NCI-H82 treated with DMSO at 0.1 percent for 48 hours (cell line): Measurements from ENCODE around the gene KCTD11.
"Not testable (repeated sequence)": the region's sequence is repeated elsewhere in the genome, so short reads cannot be mapped to it uniquely, and the experiment has no call there.

Experiments used
- DNase-seq: peaks from one replicate; lab custom pipeline; 2025; ENCODE audit not compliant: unreplicated experiment; lab: John Stamatoyannopoulos, UW

KCTD11 gene

DNA sequence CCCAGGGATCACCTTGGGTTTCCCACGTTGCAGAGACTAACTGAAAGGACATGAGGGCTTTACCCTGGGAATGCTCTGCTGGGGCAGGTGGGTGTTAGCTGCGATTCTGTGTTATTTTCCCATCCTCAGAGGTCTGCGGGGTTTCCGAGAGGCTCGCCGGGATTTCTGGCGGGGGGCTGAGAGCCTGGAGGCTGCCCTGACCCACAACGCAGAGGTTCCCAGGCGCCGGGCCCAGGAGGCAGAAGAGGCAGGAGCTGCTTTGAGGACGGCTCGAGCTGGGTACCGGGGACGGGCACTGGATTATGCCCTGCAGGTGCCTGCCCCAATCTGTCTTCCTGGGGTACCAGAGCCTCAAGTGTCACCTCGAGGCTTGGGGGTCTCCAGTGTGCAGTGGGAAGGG lies 8.7 kb upstream of the KCTD11 start:
- no peak for DNase-seq

DNA sequence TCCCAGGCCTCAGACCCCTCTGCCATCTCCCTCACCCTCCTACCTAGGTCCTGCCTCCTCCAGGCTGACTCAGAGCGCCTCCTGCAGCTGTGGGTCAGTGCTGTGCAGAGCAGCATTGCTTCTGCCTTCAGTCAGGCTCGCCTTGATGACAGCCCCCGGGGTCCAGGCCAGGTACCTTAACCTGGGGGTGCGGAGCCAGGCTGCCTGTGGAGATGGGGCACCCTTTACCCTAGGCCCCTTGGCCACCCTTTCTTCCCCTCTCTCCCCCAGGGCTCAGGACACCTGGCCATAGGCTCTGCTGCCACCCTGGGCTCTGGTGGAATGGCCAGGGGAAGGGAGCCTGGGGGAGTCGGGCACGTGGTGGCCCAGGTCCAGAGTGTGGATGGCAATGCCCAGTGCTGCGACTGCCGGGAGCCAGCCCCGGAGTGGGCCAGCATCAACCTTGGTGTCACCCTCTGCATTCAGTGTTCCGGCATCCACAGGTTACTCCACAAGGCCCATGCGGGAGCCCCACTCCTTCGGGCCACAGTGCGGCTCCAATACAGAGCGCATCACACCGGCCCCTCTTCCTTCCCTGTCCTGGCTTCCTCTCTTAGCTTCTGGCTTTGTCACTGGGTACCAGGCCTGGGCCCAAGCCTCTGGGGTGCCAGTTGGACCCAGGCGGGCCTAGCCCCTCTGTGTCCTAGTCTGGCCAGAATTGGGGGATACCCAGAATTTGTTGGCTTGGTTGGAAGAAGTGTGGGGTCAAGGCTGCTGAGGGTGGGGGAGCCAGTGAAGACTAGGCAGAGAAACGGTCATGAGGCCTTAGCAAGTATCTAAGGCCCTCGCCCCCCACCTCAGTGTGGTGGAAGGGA lies 5.0 kb upstream of the KCTD11 start:
- no peak for DNase-seq

DNA sequence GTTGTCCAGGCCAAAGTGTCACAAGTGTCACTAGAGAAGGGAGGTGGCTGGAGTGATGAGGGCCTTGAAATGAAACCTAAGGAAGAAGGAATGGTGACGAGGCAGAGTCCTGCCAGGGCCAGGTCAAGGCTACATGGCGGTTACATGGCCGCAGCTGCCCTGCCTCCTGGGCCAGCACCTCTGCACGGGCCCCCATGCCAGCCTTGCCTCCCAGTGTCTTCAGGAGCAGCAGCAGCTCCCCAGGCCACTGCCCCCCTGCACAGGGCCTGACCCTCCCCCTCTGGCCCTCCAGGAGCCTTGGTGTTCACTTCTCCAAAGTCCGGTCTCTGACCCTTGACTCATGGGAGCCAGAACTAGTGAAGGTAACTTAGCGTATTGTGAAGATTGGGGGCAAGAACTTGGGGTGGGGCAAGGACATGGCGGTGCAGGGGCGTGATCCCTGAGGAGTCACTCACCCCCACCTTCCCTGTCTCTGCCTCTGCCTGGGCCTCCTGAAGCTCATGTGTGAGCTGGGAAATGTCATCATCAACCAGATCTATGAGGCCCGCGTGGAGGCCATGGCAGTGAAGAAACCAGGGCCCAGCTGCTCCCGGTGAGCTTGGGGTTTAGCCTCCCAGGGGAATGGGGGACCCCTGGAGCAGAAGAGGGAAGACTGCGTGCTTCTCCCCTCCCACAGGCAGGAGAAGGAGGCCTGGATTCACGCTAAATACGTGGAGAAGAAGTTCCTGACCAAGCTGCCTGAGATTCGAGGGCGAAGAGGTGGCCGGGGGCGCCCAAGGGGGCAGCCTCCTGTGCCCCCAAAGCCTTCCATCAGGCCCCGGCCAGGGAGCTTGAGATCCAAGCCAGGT lies 4.1 kb upstream of the KCTD11 start:
- no peak for DNase-seq

DNA sequence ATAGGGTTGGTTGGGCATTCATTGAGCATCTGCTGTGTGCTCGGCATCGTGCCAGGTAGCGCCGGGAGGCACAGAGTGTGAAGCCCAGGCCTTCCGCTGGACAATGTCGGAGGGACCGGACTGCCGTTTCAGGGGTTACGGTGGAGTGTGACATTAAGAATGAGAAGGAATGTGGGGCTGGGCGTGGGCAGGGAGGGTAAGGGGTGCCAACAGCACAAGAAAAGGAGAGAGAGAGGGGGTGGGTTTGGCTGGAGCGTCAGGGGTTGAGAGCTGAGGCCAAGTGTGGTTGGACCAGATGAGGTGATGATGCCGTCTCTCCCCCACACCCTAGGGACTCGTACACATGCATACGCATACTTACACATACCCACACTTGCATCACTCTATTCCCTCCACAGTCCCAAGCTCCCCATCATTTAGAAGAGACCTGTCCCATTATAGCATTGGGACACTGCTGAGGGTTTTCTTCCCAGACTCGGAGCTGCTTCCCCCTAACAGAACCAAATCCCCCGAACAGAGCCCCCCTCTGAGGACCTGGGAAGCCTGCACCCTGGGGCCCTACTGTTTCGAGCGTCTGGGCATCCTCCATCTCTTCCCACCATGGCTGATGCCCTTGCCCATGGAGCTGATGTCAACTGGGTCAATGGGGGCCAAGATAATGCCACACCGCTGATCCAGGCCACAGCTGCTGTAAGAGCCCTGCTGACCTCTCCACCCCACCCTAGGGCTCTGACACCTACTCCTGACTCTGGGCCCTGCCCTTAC lies 3.3 kb upstream of the KCTD11 start:
- no peak for DNase-seq

DNA sequence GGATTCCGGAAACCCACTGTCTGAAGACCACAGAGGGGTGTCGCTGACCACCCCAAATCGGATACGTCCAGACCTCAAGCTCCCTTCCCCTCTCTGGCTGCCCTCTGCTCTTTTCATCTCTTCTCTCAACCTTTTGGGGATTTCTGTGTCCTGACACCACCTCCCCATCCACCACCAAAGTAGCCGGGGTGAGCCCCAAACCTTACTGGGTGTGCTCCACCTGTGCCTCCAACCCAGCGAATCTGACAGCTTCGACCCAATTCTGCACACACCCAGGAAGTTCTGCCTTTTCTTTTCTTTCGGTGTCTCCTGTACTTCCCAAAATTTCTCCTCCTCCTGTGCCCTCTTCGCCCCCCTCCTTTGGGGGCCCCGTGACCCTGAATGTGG lies 534 bp downstream of the KCTD11 start:
- DNase-seq, result no peak

DNA sequence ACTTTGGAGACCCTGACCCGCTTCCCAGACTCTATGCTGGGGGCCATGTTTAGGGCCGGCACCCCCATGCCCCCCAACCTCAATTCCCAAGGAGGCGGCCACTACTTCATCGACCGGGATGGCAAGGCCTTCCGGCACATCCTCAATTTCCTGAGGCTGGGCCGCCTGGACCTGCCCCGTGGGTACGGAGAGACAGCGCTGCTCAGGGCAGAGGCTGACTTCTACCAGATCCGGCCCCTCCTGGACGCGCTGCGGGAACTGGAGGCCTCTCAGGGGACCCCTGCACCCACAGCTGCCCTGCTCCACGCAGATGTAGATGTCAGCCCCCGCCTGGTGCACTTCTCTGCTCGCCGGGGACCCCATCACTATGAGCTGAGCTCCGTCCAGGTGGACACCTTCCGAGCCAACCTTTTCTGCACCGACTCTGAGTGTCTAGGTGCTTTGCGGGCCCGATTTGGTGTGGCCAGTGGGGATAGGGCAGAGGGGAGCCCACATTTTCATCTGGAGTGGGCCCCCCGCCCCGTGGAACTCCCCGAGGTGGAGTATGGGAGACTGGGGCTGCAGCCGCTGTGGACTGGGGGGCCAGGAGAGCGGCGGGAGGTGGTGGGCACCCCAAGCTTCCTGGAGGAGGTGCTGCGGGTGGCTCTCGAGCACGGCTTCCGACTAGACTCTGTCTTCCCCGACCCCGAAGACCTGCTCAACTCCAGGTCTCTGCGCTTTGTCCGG lies 1.1 kb downstream of the KCTD11 start:
- DNase-seq, result no peak

DNA sequence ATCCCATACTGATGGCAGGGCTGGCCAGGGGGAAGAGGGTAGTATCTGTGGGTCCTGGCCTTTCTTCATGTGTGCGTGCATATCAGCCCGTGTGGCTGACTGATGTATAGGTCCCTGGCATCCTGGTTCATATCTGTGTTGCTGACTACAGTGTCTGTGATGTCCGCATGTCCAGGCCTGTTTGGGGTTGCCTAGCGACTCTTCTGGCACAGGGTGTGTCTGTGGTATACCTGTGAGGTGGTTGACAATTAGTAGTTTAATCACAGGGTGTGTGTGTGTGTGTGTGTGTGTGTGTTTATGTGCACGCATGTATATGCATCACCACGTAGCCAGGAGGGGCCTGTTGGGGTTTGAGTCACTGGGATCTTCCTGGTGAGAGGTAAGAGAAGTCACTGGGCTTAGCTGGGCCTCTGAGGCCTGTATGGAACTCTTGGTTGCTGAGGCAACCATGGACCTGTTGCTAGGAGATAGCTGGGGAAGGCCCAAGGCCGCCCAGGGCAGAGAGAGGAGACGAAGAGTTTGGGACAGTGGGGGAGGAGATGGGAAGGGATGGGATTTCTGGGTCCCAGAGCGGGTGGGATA lies 2.4 kb downstream of the KCTD11 start:
- DNase-seq, result no peak

DNA sequence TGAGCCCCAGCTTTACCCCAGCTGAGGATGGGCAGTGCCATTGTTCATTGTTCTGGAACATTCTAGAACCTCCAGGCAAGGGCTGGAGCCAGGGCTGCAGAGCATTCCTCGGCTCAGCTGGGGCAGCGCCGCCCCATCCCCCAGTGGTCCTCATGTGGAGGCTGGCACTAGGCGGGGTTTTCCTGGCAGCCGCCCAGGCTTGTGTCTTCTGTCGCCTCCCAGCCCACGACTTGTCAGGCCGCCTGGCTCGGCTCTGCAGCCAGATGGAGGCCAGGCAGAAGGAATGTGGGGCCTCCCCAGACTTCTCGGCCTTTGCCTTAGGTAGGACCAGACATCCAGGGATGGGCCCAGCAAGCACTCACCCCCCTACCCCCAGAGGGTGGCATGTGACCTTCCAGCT lies 3.1 kb downstream of the KCTD11 start, which contains the start of gene TMEM95:
Gene TMEM95, plus strand, starts transcription at position 104 of the 400 bp plus-strand sequence. Its CDS starts 49 bp downstream, at position 153.
- DNase-seq, result no peak

DNA sequence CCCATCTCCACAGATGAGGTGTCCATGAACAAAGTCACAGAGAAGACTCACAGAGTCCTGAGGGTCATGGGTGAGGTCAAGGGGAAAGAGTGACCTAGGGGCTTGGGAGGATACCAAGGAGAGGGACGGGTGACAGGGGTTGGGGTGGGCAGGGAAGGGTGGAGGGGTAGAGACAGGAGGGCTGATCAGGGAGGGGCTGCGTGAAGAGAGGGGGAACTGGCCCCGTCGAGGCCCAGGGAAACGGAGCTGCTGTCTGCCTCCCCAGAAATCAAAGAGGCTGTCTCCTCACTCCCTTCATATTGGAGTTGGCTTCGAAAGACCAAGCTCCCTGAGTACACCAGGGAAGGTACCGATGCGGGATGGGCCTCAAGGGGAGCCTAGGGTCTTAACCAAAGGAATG lies 3.6 kb downstream of the KCTD11 start:
- no peak for DNase-seq

DNA sequence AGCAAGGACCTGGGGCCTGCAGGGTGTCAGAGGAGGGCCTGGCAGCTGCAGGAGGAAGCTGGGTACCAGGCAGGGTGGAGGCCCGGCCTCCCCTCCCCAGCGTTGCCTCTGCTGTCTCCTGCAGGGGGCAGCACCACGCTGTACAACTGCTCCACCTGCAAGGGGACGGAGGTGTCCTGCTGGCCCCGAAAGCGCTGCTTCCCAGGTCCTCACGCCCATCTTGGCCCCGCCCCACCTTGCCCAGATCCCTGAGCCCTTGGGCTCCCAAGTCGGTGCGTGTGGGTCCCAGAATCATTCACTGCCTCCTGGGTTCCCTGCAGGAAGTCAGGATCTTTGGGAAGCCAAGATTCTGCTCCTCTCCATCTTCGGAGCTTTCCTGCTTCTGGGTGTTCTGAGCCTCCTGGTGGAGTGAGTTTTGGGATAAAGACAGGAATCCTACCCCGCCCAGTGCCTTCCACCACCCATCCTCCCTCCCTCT lies 4.1 kb downstream of the KCTD11 start:
- peak; percentile 30 for DNase-seq

DNA sequence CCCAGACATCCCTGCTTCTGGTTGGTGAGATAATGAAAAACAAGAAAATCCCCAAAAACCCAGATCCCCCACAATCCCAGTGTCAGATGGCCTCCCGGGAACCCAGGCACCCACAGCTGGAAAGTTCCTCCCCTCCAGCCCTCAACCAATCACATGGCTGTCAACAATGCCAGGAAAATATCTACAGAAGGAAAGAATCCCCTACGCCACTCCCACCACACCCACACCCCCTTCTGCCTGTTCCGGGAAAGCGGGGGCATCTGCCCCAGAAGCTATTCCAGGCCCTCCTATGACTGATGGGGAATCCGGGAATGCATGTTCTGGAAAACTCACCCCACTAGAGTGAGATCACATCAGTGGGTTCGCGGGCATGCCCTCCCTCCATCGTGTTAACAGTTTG lies 4.8 kb downstream of the KCTD11 start:
- no peak for DNase-seq

DNA sequence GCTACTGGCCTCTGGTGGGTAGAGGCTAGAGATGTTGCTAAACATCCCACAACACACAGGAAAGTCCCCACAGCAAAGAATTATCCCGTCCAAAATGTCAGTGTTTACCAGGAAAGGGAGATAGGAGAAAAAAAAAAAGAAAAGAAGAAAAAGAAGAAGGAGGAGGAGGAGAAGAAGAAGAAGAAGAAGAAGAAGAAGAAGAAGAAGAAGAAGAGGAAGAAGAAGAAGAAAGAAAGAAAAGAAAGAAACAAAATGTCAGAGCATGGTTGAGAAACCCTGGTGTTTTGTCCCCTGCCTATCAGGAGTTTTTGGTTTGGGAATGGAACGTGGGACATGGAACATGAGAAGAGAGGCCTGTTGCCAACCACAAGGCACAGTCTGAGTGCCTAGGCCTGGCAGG lies 5.4 kb downstream of the KCTD11 start:
- no peak for DNase-seq

DNA sequence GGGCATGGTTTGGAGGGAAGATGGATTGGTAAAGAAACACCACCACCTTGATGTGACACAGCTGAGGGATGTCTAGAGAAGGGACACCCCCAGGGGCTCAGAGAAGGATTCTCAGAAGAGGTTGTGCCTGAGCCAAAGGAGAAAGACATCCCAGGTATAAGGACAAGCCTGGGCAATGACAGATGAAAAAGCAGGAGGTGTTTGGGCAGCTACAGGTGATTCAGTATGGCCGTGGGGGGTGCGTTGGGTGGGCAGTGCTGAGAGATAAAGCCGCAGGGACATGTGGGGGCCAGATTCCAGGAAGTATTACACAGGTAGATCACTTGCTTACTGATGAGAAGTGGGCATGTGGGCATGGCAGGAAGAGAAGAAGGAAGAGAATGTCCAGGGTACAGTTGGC lies 9.9 kb downstream of the KCTD11 start:
- DNase-seq, result no peak

DNA sequence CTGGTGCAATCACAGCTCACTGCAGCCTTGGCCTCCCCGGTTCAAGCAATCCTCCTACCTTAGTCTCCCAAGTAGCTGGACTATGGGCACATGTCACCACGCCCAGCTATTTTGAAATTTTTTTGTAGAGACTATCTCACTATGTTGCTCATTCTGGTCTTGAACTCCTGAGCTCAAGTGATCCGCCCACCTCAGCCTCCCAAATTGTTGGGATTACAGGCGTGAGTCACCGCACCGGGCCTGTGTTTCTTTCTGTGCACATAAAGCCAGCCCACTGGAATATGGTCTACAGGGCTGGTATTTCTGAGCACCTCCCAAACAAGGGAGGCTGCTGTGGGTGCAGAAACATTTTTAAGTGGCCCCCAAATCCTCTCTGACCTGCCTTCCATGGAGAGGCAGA lies 11.3 kb downstream of the KCTD11 start:
- DNase-seq, result no peak

DNA sequence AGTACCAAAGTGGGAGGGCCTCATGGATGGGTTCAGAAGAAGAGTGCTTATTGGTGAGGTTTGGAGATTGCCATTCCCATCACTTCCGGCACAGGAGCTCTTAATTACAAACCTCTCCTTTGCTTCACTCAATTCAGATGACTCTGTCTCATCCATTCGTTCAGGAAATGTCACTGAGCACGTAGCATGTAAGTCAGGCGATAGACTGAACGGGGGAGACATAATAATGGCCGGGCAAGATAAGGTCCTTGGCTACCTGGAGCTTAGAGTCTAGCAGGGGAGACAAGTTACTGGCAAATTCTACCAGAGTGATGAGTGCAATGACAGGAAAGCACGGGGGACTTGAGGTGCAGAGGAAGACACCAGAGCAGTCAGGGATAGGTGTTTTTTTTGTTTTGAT lies 14.0 kb downstream of the KCTD11 start:
- not testable (repeated sequence) for DNase-seq

DNA sequence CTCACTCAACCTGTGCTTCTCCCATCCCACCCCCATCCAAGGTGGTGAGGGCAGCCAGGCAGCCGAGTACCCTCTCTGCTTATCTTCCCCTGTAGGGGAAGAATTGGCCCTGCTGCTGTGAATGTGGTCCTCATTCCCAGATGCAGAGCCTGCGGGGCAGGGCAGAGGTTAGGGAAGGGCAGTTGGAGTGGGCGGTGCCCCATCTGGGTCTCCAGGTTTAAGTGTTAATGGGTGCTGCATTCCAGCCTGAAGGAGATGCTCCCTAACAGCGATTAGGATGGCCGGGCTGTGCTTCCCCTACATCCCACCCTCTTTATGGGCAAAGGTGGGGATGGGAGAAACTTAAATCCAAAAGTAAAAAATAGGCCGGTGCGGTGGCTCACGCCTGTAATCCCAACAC lies 15.1 kb downstream of the KCTD11 start:
- no peak for DNase-seq

DNA sequence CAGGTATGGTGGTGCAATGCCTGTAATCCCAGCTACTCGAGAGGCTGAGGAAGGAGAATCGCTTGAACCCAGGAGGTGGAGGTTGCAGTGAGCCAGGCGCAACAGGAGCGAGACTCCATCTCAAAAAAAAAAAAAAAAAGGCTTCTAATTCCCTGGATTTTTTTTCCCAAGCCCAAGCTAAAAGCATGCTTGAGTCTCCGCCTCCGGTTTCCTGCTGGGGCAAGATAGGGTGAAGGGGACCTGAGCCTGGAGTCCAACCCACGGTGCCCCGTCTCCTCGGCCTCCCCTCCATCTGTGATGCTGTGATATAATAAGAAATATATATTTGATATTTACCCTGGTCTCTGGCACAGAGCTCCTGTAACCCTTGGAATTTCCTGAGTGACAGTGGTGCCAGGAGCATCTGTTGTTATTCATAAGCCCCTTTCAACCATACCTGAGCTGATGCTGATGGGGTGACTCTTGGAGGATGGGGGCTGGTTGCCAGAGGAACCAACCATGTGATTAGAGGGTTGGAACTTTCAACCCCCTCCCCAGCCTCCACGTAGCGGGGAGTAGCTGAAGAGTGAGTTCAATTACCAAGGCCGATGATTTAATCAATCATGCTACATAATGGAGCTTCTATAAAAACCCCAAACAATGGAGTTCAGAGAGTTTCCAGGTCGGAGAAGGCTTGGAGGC lies 16.1 kb downstream of the KCTD11 start:
- no peak for DNase-seq

DNA sequence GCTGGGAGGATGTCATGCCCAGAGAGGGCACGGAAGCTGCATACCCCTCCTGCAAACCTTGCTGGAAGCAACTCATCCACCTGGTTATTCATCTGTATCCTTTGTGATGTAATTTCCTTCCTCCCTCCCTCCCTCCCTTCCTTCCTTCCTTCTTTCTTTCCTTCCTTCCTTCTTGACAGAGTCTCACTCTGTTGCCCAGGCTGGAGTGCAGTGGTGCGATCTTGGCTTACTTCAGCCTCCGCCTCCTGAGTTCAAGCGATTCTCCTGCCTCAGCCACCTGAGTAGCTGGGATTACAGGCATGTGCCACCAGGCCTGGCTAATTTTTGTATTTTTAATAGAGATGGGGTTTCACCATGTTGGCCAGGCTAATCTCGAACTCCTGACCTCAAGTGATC lies 16.6 kb downstream of the KCTD11 start:
- DNase-seq, result not testable (repeated sequence)

DNA sequence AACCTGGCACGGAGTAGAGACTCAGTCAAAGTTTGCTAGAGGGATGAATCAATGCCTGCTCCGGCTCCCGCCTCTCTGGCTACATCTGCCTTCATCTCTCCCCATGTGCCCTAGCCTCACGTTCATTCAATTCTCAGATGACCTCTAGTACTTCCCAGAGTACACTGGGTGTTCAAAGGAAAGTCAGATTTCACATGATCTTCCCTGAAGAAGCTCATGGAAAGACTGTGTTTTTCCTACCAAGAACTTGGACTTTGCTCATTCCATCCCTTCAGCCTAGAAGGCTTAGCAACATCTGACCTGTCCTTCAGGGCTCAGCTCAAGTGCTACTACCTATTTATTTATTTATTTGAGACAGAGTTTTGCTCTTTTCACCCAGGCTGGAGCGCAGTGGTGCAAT lies 17.9 kb downstream of the KCTD11 start:
- DNase-seq, result no peak

DNA sequence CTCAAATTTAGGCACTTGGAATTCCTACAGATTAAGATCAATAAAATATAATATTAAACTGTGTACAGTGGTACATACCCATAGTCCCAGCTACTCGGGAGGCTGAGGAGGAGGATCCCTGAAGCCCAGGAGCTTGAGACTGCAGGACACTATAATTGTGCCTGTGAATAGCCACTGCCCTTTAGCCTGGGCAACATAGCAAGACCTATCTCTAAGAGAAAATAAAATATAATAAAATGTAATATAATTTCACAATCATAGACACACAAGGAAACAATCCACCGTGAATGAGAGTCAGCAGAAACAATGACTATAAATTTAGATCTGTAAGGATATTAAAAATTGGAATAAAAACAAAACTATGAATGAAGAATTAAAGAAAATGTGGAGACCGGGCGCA lies 18.9 kb downstream of the KCTD11 start:
- no peak for DNase-seq
